ENCODE results near the gene S100A14.

The S100A14 gene

GRCh38 chr1:153629343-153629665, 13.2 kb upstream of the S100A14 start:
- Histone ChIP-seq H3K4me2 (ENCODE audit: low read length) (no peak overlapping the region), H3K9ac (ENCODE audit: low read length) (no peak overlapping the region), H3K4me1 (ENCODE audit: low read length) (peaks cover 25% of the 10 kb centered on the region), H3K4me3 (ENCODE audit: low read length) (no peak overlapping the region), H3K36me3 (replicated peaks; ENCODE audit: low read depth, low read length) (peaks cover 4% of the 10 kb centered on the region), H4K20me1 (ENCODE audit: insufficient read depth, low read length) (no peaks in the 10 kb centered on the region), H2AFZ (ENCODE audit: low read depth, low read length) (no peak overlapping the region), H3K27me3 (ENCODE audit: low read depth, low read length) (no peaks in the 10 kb centered on the region), H3K9me3 (ENCODE audit: insufficient read depth, low read length) (no peaks in the 10 kb centered on the region), H3K27ac (ENCODE audit: low read length) (no peak overlapping the region), H3K79me2 (ENCODE audit: low read length) (peaks cover 4% of the 10 kb centered on the region)
- TF ChIP-seq EZH2phosphoT487 (IDR thresholded peaks at IDR 0.05; ENCODE audit: low read depth) (no peak), CTCF (IDR thresholded peaks at IDR 0.05; ENCODE audit: low read depth, low read length) (no peak)

- TF ChIP-seq CTCF (IDR thresholded peaks at IDR 0.05; ENCODE audit: low read depth, low read length) (no peak), EZH2phosphoT487 (IDR thresholded peaks at IDR 0.05; ENCODE audit: low read depth) (no peak)
- Histone ChIP-seq H3K4me1 (ENCODE audit: low read length) (peaks cover 26% of the 10 kb centered on the region), H3K9ac (ENCODE audit: low read length) (no peak overlapping the region), H3K79me2 (ENCODE audit: low read length) (no peaks in the 10 kb centered on the region), H4K20me1 (ENCODE audit: insufficient read depth, low read length) (no peaks in the 10 kb centered on the region), H3K36me3 (replicated peaks; ENCODE audit: low read depth, low read length) (peaks cover 4% of the 10 kb centered on the region), H3K9me3 (ENCODE audit: insufficient read depth, low read length) (no peaks in the 10 kb centered on the region), H3K4me3 (ENCODE audit: low read length) (no peak overlapping the region), H3K27ac (ENCODE audit: low read length) (no peak overlapping the region), H3K27me3 (ENCODE audit: low read depth, low read length) (no peaks in the 10 kb centered on the region), H2AFZ (ENCODE audit: low read depth, low read length) (no peak overlapping the region), H3K4me2 (ENCODE audit: low read length) (no peak overlapping the region)
Measured at GRCh38 chr1:153628638-153629342, 12.7 kb upstream of the S100A14 start.

- Histone ChIP-seq H3K79me2 (ENCODE audit: low read length) (no peaks in the 10 kb centered on the region), H3K4me1 (ENCODE audit: low read length) (peaks cover 28% of the 10 kb centered on the region), H3K9ac (ENCODE audit: low read length) (peak within 1 kb of the TSS; percentile 69), H2AFZ (ENCODE audit: low read depth, low read length) (peak within 1 kb of the TSS; percentile 49), H3K4me3 (ENCODE audit: low read length) (peak within 1 kb of the TSS; percentile 75), H3K27me3 (ENCODE audit: low read depth, low read length) (no peaks in the 10 kb centered on the region), H4K20me1 (ENCODE audit: insufficient read depth, low read length) (no peaks in the 10 kb centered on the region), H3K27ac (ENCODE audit: low read length) (peak within 1 kb of the TSS; percentile 5; the same call in 1 of the 2 replicates), H3K4me2 (ENCODE audit: low read length) (peak within 1 kb of the TSS; percentile 81), H3K9me3 (ENCODE audit: insufficient read depth, low read length) (no peaks in the 10 kb centered on the region), H3K36me3 (replicated peaks; ENCODE audit: low read depth, low read length) (peaks cover 4% of the 10 kb centered on the region)
- TF ChIP-seq EZH2phosphoT487 (IDR thresholded peaks at IDR 0.05; ENCODE audit: low read depth) (no peak), CTCF (IDR thresholded peaks at IDR 0.05; ENCODE audit: low read depth, low read length) (no peak; the same call in none of the 2 replicates)
Measured at GRCh38 chr1:153627715-153628626, 11.8 kb upstream of the S100A14 start, which contains the start of gene S100A1. S100A1 (plus strand) TSS chr1:153628434; CDS start chr1:153630522, 2,088 bp downstream.
